IMR-90 (cell line): ENCODE measurements around the gene TMEM60. TPM values are rescaled to one million over a fixed set of nuclear protein-coding genes. Genes with fewer than 3 reads are reported as not detected.

Experiments used
- ATAC-seq: fragments of 200-7000 bp; cut with Tn5 transposase; 2 replicates; pipeline ENCODE4 v1.9.1; 2020; ENCODE audit warnings: low read depth, mild to moderate bottlenecking, moderate library complexity
- BruUV-seq: library from RNA; stranded (reverse); fragments of 400-500 nt; replicated peaks from 2 replicates; lab custom pipeline; 2021; lab: Mats Ljungman, UMichigan
- CTCF ChIA-PET: fragments of 300-600 bp; formaldehyde crosslinking; extraction: SDS; loops from one replicate; lab custom pipeline; 2021; ENCODE audit warnings: antibody characterized with exemption; lab: Yijun Ruan, JAX
- POLR2A ChIA-PET: fragments of 300-600 bp; sonication (Branson Sonifier 250); formaldehyde crosslinking; loops from one replicate; lab custom pipeline; 2022; ENCODE audit warnings: antibody characterized with exemption; ENCODE audit not compliant: unreplicated experiment; lab: Charles Lee
- DNase-seq: peaks from one replicate; pipeline ENCODE4 v3.0.0; 2013
- H2AFZ ChIP-seq: replicated peaks from 2 replicates; pipeline ENCODE3; 2013; ENCODE audit warnings: low read length, mild to moderate bottlenecking; ENCODE audit not compliant: poor library complexity
- H2AK5ac ChIP-seq: 2 replicates; pipeline ENCODE4 v1.6.1; 2013; ENCODE audit warnings: low read depth, low read length, inconsistent platforms
- H2AK9ac ChIP-seq: replicated peaks from 2 replicates; pipeline ENCODE3; 2013; ENCODE audit warnings: mild to moderate bottlenecking, low read depth, low read length, moderate library complexity; ENCODE audit not compliant: poor library complexity
- H2BK120ac ChIP-seq: 2 replicates; pipeline ENCODE4 v1.6.1; 2013; ENCODE audit warnings: low read depth, low read length, inconsistent platforms
- H2BK15ac ChIP-seq: 3 replicates; pipeline ENCODE4 v1.6.1; 2013; ENCODE audit warnings: low read depth, low read length, inconsistent platforms
- H2BK20ac ChIP-seq: 2 replicates; pipeline ENCODE4 v1.6.1; 2013; ENCODE audit warnings: low read depth, mild to moderate bottlenecking, inconsistent platforms, low read length, moderate library complexity
- H2BK5ac ChIP-seq: 2 replicates; pipeline ENCODE4 v1.6.1; 2013; ENCODE audit warnings: mild to moderate bottlenecking, low read depth, low read length, inconsistent platforms; ENCODE audit not compliant: poor library complexity, severe bottlenecking
- H3K14ac ChIP-seq: replicated peaks from 2 replicates; pipeline ENCODE4 v1.6.1; 2013; ENCODE audit warnings: low read depth, low read length, inconsistent platforms
- H3K18ac ChIP-seq: 2 replicates; pipeline ENCODE4 v1.6.1; 2013; ENCODE audit warnings: low read depth, low read length, control low read depth
- H3K23ac ChIP-seq: 2 replicates; pipeline ENCODE4 v1.6.1; 2013; ENCODE audit warnings: low read depth, low read length, inconsistent platforms
- H3K27ac ChIP-seq: 2 replicates; pipeline ENCODE4 v1.5.1; 2013; ENCODE audit warnings: mild to moderate bottlenecking, control low read depth, low read length; ENCODE audit not compliant: insufficient read depth
- H3K27me3 ChIP-seq: 2 replicates; pipeline ENCODE4 v1.6.1; 2013; ENCODE audit warnings: low read length; ENCODE audit not compliant: control insufficient read depth, insufficient read depth
- H3K36me3 ChIP-seq: 2 replicates; pipeline ENCODE4 v1.6.1; 2013; ENCODE audit warnings: low read length, mixed read lengths; ENCODE audit not compliant: control insufficient read depth, insufficient read depth
- H3K4ac ChIP-seq: 2 replicates; pipeline ENCODE4 v1.6.1; 2013; ENCODE audit warnings: low read depth, low read length, inconsistent platforms
- H3K4me1 ChIP-seq: 2 replicates; pipeline ENCODE4 v1.6.1; 2013; ENCODE audit warnings: low read length, mixed read lengths; ENCODE audit not compliant: control insufficient read depth, insufficient read depth
- H3K4me2 ChIP-seq: 2 replicates; pipeline ENCODE4 v1.6.1; 2013; ENCODE audit warnings: low read depth, mild to moderate bottlenecking, control low read depth, low read length, moderate library complexity
- H3K4me3 ChIP-seq: 2 replicates; pipeline ENCODE4 v1.5.1; 2013; ENCODE audit warnings: low read depth, mild to moderate bottlenecking, control low read depth, low read length, moderate library complexity; ENCODE audit not compliant: insufficient read depth
- H3K56ac ChIP-seq: 2 replicates; pipeline ENCODE4 v1.6.1; 2013; ENCODE audit warnings: low read length, inconsistent platforms; ENCODE audit not compliant: insufficient read depth; ENCODE audit errors: extremely low read depth
- H3K79me1 ChIP-seq, 2 experiments: 2 replicates each; pipeline ENCODE4 v1.6.1; 2013; ENCODE audit warnings: low read length in 2 of 2, inconsistent platforms in 1 of 2, low read depth in 1 of 2
- H3K9ac ChIP-seq: 2 replicates; pipeline ENCODE4 v1.6.1; 2013; ENCODE audit warnings: low read depth, low read length, control low read depth
- H3K9me1 ChIP-seq: 2 replicates; pipeline ENCODE4 v1.6.1; 2013; ENCODE audit warnings: low read length, inconsistent platforms; ENCODE audit not compliant: insufficient read depth
- H3K9me3 ChIP-seq: 2 replicates; pipeline ENCODE4 v1.6.1; 2013; ENCODE audit warnings: low read length; ENCODE audit not compliant: control insufficient read depth, insufficient read depth
- H4K20me1 ChIP-seq: 2 replicates; pipeline ENCODE4 v1.6.1; 2013; ENCODE audit warnings: low read length, inconsistent platforms; ENCODE audit not compliant: insufficient read depth
- H4K5ac ChIP-seq: 2 replicates; pipeline ENCODE4 v1.6.1; 2013; ENCODE audit warnings: mild to moderate bottlenecking, low read depth, low read length, control low read depth
- H4K8ac ChIP-seq, 2 experiments: 2 replicates each; pipeline ENCODE4 v1.6.1; 2013; ENCODE audit warnings: low read depth in 2 of 2, low read length in 2 of 2, control low read depth in 1 of 2, inconsistent platforms in 1 of 2
- H4K91ac ChIP-seq: 2 replicates; pipeline ENCODE4 v1.6.1; 2013; ENCODE audit warnings: low read depth, low read length, inconsistent platforms; ENCODE audit not compliant: insufficient read depth
- BHLHE40 ChIP-seq: fragments of 150-350 bp; IDR thresholded peaks from 2 replicates; pipeline ENCODE4 v1.6.1; 2016; ENCODE audit warnings: mild to moderate bottlenecking, low read depth, low read length
- CEBPB ChIP-seq: IDR thresholded peaks from 2 replicates; pipeline ENCODE4 v1.6.1; 2012; ENCODE audit warnings: low read depth, low read length, improper control_type of control experiment
- CHD1 ChIP-seq: IDR thresholded peaks from 2 replicates; pipeline ENCODE4 v1.6.1; 2012; ENCODE audit warnings: low read depth, low read length, improper control_type of control experiment
- ELK1 ChIP-seq: fragments of 150-350 bp; IDR thresholded peaks from 2 replicates; pipeline ENCODE4 v1.6.1; 2016; ENCODE audit warnings: low read depth, mild to moderate bottlenecking, low read length, moderate library complexity, borderline replicate concordance
- FOS ChIP-seq: fragments of 150-350 bp; IDR thresholded peaks from 2 replicates; pipeline ENCODE4 v1.6.1; 2016; ENCODE audit warnings: low read depth, low read length
- MAZ ChIP-seq: IDR thresholded peaks from 2 replicates; pipeline ENCODE4 v1.6.1; 2012; ENCODE audit warnings: low read depth, mild to moderate bottlenecking, low read length, improper control_type of control experiment, moderate library complexity, borderline replicate concordance
- NFE2L2 ChIP-seq: fragments of 150-350 bp; IDR thresholded peaks from 2 replicates; pipeline ENCODE4 v1.6.1; 2016; ENCODE audit warnings: low read depth, mild to moderate bottlenecking, low read length
- RAD21 ChIP-seq: IDR thresholded peaks from 2 replicates; pipeline ENCODE4 v1.6.1; 2012; ENCODE audit warnings: low read length, improper control_type of control experiment
- RCOR1 ChIP-seq: IDR thresholded peaks from 2 replicates; pipeline ENCODE4 v1.6.1; 2012; ENCODE audit warnings: mild to moderate bottlenecking, low read length, improper control_type of control experiment; ENCODE audit not compliant: insufficient replicate concordance
- SMC3 ChIP-seq: fragments of 150-350 bp; IDR thresholded peaks from 2 replicates; pipeline ENCODE4 v1.6.1; 2016; ENCODE audit warnings: low read depth, mild to moderate bottlenecking, antibody characterized with exemption, low read length, moderate library complexity
- USF2 ChIP-seq: fragments of 150-350 bp; IDR thresholded peaks from 2 replicates; pipeline ENCODE4 v1.6.1; 2017; ENCODE audit warnings: mild to moderate bottlenecking, antibody characterized with exemption, low read length, low read depth
- WGBS, 2 experiments: methylation state at CpG; one replicate each; pipeline versions ENCODE4 v1.1.5 to v1.1.7; 2013; ENCODE audit warnings: missing lambda C conversion rate in 2 of 2; ENCODE audit not compliant: insufficient read length in 1 of 2; ENCODE audit errors: extremely low coverage in 2 of 2; 5-methylcytosine and 5-hydroxymethylcytosine counted together
- dilution Hi-C: fragments of 300-500 bp; cut with HindIII; formaldehyde crosslinking; loops from one replicate; pipeline ENCODE4 v1.14.3; 2018; ENCODE audit warnings: low sequenced_read_pairs; ENCODE audit not compliant: unreplicated experiment
- in situ Hi-C: fragments of 300-500 bp; cut with MboI; formaldehyde crosslinking; loops from 3 replicates; pipeline ENCODE4 v1.14.3; 2019; ENCODE audit warnings: low sequenced_read_pairs, inconsistent platforms, mixed read lengths
- intact Hi-C: fragments of 100-400 bp; cut with micrococcal nuclease; formaldehyde crosslinking; loops from 2 replicates; pipeline ENCODE4 v1.10.0; 2022
- polyA plus RNA-seq, 3 experiments: library from polyadenylated mRNA; depleted of rRNA; stranded (reverse); fragments of >200 nt; gene quantifications; 2 replicates each; pipeline ENCODE4 v1.2.3, GENCODE V29; 2012; ENCODE audit warnings: low replicate concordance in 1 of 3
- total RNA-seq: library from RNA; depleted of rRNA; stranded (reverse); fragments of >200 nt; gene quantifications from 2 replicates; pipeline ENCODE4 v1.2.3, GENCODE V29; 2012

The TMEM60 gene
- total and polyA plus RNA-seq, 2 of the 4 experiments (the other 2 are of a cell fraction) = 9.9 to 17.2 TPM

GRCh38 chr7:77838929-77839491 is 40.8 kb upstream of the TMEM60 start (continued):
- no peak for TF ChIP-seq ELK1
- TF ChIP-seq RCOR1 = no peak
- no peak for TF ChIP-seq MAZ

GRCh38 chr7:77837966-77838365 is 39.7 kb upstream of the TMEM60 start:
- Histone ChIP-seq H2AK5ac (no peak overlapping the region), H3K18ac (no peak overlapping the region), H3K4me3 (no peak overlapping the region), H2BK5ac (no peak overlapping the region), H2AFZ (no peak overlapping the region), H4K91ac (no peak overlapping the region), H3K9ac (no peak overlapping the region), H3K27me3 (no peaks in the 10 kb centered on the region), H3K4ac (no peak overlapping the region), H3K14ac (no peak overlapping the region), H3K27ac (no peak overlapping the region), H2BK15ac (no peak overlapping the region), H3K23ac (no peak overlapping the region), H3K4me2 (no peak overlapping the region), H2BK20ac (no peak overlapping the region), H3K36me3 (no peaks in the 10 kb centered on the region), H3K9me1 (0 out of 2 replicates have a peak, but pooled peaks cover 4% of the 10 kb centered on the region), H2AK9ac (no peak overlapping the region), H3K79me1 (peaks cover 13 to 47% of the 10 kb centered on the region in 2 experiments; a peak in 3 of 4 replicates), H3K4me1 (peaks cover 10% of the 10 kb centered on the region), H2BK120ac (no peak overlapping the region), H4K20me1 (peaks cover 4% of the 10 kb centered on the region; the same call in 1 of the 2 replicates), H4K8ac (no peak overlapping the region), H3K9me3 (no peaks in the 10 kb centered on the region), H4K5ac (no peak overlapping the region), H3K56ac (no peak overlapping the region)
- DNase-seq = no peak
- in situ Hi-C loops = no loop called here
- ChIA-PET CTCF (no interaction called here), POLR2A (interaction anchor here (0.6 kb wide), 1 partner anchor 95 kb away, joined by 6 read pairs; no protein-coding TSS in a partner anchor)
- dilution Hi-C loops = no loop called here
- intact Hi-C loops = no loop called here
- no peak for ATAC-seq
- TF ChIP-seq FOS (no peak), RAD21 (no peak), MAZ (no peak), BHLHE40 (no peak), RCOR1 (no peak), NFE2L2 (no peak), USF2 (no peak), SMC3 (no peak), CEBPB (no peak), CHD1 (no peak)
- BruUV-seq = no TSS peak
- 100% methylated on average over 1 of the region's 1 CpG; no CpG with 5 or more reads in 1 of the 2 experiments for WGBS, 2 experiments
